DOHH2 (cell line): ENCODE data around the gene GSK3A.

Experiments used
- EZH2phosphoT487 ChIP-seq: fragments of 200-600 bp; sonication (generic); IDR thresholded peaks from 2 replicates; pipeline ENCODE4 v1.6.1; 2017; ENCODE audit warnings: borderline replicate concordance, mild to moderate bottlenecking, antibody characterized with exemption, low read length, moderate library complexity, mixed read lengths
- TF ChIP-seq, protein P1 (sequence below): fragments of 200-600 bp; sonication (generic); IDR thresholded peaks from one replicate; pipeline ENCODE4 v1.5.1; 2014; ENCODE audit warnings: antibody characterized with exemption, mild to moderate bottlenecking, low read depth, low read length; ENCODE audit not compliant: poor library complexity, severe bottlenecking

DNA sequence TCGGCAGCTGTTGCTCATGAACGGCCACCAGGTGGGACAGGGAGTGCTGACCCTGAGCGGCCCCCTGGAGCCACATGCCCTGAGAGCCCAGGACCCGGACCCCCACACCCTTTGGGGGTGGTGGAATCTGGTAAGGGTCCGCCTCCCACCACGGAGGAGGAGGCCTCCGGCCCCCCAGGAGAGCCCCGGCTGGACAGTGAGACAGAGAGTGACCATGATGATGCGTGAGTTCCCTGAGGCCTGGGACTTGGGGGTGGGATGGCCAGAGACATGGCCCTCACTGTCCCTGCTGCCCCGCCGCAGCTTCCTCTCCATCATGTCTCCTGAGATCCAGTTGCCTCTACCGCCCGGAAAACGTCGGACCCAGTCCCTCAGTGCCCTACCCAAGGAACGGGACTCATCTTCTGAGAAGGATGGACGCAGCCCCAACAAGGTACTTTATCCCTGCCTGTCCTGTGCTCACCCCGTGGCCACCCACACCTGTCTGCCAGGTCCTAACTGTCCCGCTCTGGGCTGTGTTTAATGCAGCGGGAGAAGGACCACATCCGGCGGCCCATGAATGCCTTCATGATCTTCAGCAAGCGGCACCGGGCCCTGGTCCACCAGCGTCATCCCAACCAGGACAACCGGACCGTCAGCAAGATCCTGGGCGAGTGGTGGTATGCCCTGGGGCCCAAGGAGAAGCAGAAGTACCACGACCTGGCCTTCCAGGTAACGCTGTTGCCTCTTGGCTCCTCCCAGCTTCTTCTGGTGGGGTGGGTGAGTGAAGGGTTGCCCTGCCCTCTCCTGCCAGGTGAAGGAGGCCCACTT is 44.8 kb upstream of the GSK3A start:
- TF ChIP-seq, protein P1, sequence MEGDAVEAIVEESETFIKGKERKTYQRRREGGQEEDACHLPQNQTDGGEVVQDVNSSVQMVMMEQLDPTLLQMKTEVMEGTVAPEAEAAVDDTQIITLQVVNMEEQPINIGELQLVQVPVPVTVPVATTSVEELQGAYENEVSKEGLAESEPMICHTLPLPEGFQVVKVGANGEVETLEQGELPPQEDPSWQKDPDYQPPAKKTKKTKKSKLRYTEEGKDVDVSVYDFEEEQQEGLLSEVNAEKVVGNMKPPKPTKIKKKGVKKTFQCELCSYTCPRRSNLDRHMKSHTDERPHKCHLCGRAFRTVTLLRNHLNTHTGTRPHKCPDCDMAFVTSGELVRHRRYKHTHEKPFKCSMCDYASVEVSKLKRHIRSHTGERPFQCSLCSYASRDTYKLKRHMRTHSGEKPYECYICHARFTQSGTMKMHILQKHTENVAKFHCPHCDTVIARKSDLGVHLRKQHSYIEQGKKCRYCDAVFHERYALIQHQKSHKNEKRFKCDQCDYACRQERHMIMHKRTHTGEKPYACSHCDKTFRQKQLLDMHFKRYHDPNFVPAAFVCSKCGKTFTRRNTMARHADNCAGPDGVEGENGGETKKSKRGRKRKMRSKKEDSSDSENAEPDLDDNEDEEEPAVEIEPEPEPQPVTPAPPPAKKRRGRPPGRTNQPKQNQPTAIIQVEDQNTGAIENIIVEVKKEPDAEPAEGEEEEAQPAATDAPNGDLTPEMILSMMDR, result no peak
- no peak for TF ChIP-seq EZH2phosphoT487
